ENCODE results near the gene LTBP1.

The LTBP1 gene

DNA sequence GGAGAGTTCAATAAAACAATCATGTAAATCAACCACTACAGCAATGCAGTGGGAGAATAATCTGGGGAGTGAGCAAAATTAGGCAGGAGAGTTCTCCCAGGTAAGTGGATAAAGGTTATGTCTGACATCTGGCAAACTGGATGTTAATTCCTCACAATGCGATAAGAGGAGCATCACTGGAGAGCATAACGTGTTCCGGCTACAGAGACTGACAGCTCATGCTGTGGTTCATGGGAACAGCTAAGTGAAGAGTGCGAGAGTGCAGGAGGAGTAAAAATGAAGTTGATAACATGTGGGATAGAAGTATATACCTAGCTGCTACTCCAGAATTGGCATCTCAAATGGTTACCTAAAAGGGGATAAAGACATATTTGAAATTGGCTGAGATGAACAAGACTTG, 153.2 kb downstream of the LTBP1 start:
- H3K4me3 Mint-ChIP-seq, result no peak overlapping the region
- peaks cover 18% of the 10 kb centered on the region for H3K4me1 Mint-ChIP-seq
- TF ChIP-seq, protein P1, sequence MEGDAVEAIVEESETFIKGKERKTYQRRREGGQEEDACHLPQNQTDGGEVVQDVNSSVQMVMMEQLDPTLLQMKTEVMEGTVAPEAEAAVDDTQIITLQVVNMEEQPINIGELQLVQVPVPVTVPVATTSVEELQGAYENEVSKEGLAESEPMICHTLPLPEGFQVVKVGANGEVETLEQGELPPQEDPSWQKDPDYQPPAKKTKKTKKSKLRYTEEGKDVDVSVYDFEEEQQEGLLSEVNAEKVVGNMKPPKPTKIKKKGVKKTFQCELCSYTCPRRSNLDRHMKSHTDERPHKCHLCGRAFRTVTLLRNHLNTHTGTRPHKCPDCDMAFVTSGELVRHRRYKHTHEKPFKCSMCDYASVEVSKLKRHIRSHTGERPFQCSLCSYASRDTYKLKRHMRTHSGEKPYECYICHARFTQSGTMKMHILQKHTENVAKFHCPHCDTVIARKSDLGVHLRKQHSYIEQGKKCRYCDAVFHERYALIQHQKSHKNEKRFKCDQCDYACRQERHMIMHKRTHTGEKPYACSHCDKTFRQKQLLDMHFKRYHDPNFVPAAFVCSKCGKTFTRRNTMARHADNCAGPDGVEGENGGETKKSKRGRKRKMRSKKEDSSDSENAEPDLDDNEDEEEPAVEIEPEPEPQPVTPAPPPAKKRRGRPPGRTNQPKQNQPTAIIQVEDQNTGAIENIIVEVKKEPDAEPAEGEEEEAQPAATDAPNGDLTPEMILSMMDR (IDR thresholded peaks at IDR 0.05; ENCODE audit: unreplicated experiment in 3 of 3), result no peak
- H3K9me3 Mint-ChIP-seq, result peaks cover 15% of the 10 kb centered on the region
- H3K27ac Mint-ChIP-seq, result no peak overlapping the region
- H3K36me3 Mint-ChIP-seq (ENCODE audit: low read depth), result no peaks in the 10 kb centered on the region
- H3K27me3 Mint-ChIP-seq (ENCODE audit: low read depth), result no peaks in the 10 kb centered on the region

DNA sequence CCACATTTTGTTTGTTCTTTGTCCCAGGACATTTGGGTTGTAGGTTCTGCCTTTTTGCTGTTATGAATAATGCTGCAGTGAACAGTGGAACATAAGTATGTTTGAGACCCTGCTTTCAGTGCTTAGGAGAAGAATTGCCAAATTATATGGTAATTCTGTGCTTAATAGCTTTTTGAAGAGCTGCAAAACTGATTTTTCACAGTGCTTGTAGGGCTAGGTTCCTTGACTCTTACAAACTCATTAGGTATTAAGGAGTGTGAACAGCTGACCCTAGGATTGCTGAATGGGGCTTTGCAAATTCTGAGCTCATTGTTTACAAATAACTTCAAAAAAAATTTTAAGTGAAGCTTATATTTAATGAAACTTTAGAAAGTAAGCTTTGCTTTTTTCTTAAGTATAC, 154.2 kb downstream of the LTBP1 start:
- no peak overlapping the region for H3K4me3 Mint-ChIP-seq
- peaks cover 18% of the 10 kb centered on the region for H3K4me1 Mint-ChIP-seq
- TF ChIP-seq, protein P1 (IDR thresholded peaks at IDR 0.05; ENCODE audit: unreplicated experiment in 3 of 3), result no peak
- no peak overlapping the region for H3K27ac Mint-ChIP-seq
- H3K27me3 Mint-ChIP-seq (ENCODE audit: low read depth), result no peaks in the 10 kb centered on the region
- peaks cover 1% of the 10 kb centered on the region for H3K36me3 Mint-ChIP-seq (ENCODE audit: low read depth)
- H3K9me3 Mint-ChIP-seq, result peaks cover 8% of the 10 kb centered on the region

DNA sequence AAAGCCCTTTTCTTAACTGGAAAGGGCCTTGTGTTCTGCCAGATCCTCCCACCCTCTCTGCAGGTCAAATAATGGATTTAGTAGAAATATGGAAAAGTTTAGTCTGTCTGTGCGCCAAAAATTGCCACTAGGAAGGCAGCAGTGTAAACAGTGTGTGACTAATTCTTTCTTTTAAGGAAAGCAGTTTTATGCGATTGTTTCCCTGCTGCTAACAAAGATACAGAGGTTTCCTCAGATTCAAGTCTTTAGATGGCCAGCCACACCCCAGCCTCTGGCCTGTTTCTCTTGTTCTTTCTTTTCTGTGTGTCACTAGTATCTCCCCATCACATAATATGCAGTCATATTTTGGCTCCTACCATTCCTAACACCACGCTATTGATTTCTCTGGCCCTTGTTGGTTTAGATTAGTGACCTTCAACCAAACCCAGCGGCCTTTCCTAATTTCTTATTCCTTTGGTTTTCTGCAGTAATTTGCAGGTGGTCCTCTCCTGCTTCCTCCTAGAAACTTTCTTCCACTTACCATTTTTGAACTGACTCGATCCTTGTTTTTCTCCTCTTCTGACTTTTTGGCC, 157.4 kb downstream of the LTBP1 start:
- Mint-ChIP-seq H3K9me3 (peaks cover 5% of the 10 kb centered on the region), H3K27me3 (ENCODE audit: low read depth) (no peaks in the 10 kb centered on the region)

DNA sequence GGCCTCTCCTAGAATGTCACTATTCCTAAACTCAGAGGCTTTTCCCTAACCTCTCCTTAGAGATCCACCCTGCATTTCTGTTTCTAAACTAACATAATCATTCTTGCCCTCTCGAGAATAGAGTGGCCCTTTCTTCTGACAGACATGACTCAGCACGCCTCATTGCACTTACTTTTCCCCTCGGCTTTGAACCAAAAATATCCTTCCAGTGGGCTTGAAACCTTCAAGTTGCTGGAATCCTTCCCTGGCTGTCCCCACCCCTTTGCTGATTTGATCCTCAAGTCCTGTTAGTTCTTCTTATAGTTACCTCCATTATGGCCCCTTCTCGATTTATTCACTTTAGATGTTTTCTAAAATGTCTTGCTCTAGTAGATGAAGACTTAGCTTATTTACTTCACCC, 158.0 kb downstream of the LTBP1 start:
- H3K36me3 Mint-ChIP-seq (ENCODE audit: low read depth), result peaks cover 7% of the 10 kb centered on the region
- H3K27me3 Mint-ChIP-seq (ENCODE audit: low read depth), result no peaks in the 10 kb centered on the region
- TF ChIP-seq, protein P1 (IDR thresholded peaks at IDR 0.05; ENCODE audit: unreplicated experiment in 3 of 3), result no peak
- no peak overlapping the region for H3K4me3 Mint-ChIP-seq
- H3K27ac Mint-ChIP-seq, result peak overlapping the region in 2 of 3 experiments; percentile 6 to 47
- peaks cover 5% of the 10 kb centered on the region for H3K9me3 Mint-ChIP-seq
- peaks cover 35% of the 10 kb centered on the region for H3K4me1 Mint-ChIP-seq

More for the DNA sequence above, 157.4 kb downstream of the LTBP1 start:
- Mint-ChIP-seq H3K27ac (peak overlapping the region in 1 of 3 experiments; percentile 6), H3K4me3 (no peak overlapping the region), H3K4me1 (peaks cover 32% of the 10 kb centered on the region), H3K36me3 (ENCODE audit: low read depth) (peaks cover 7% of the 10 kb centered on the region)
- TF ChIP-seq, protein P1 (IDR thresholded peaks at IDR 0.05; ENCODE audit: unreplicated experiment in 3 of 3), result no peak

DNA sequence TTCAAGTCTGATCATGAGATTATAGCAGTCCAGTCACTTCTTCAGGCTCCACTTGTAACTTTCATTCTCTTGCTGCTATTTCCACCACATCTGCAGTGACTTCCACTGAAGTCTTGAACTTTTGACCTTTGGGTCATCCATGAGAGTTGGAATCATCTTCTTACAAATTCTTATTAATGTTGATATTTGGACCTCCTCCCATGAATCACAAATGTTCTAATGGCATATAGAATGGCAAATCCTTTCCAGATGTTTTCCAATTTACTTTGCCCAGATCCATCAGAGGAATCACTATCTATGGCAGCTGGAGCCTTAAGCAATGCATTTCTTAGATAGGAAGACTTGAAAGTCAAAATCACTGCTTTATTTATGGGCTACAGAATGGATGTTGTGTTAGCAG, 159.4 kb downstream of the LTBP1 start:
- Mint-ChIP-seq H3K27ac (no peak overlapping the region), H3K9me3 (peaks cover 5% of the 10 kb centered on the region), H3K36me3 (ENCODE audit: low read depth) (peaks cover 7% of the 10 kb centered on the region), H3K27me3 (ENCODE audit: low read depth) (no peaks in the 10 kb centered on the region), H3K4me1 (peaks cover 48% of the 10 kb centered on the region), H3K4me3 (no peak overlapping the region)
- TF ChIP-seq, protein P1 (IDR thresholded peaks at IDR 0.05; ENCODE audit: unreplicated experiment in 3 of 3), result no peak

Data from nephron (organoid).